Measurements from ENCODE around the gene EOMES. TPM values are rescaled to one million over a fixed set of nuclear protein-coding genes. Genes with fewer than 3 reads are reported as not detected.

EOMES gene
- total RNA-seq, 2 experiments from 2014 or later = 0.64 to 0.69 TPM

- intact Hi-C loops (cut with DNase I, micrococcal nuclease) = no loop called here
- peaks cover 0 to 4% of the 10 kb centered on the region in 2 experiments for H3K27me3 ChIP-seq (ENCODE audit: control insufficient read depth in 1 of 2, insufficient read depth in 2 of 2, low read length in 2 of 2)
- no peaks in the 10 kb centered on the region for H3K4me1 Mint-ChIP-seq (ENCODE audit: low read depth)
- H3K36me3 Mint-ChIP-seq (ENCODE audit: low read depth) = no peaks in the 10 kb centered on the region
- peaks cover 6% of the 10 kb centered on the region for H3K9me3 Mint-ChIP-seq
- H3K4me1 ChIP-seq (ENCODE audit: insufficient read depth, low read length) = no peaks in the 10 kb centered on the region
- no peak overlapping the region for H3K4me3 Mint-ChIP-seq
- H3K36me3 ChIP-seq (ENCODE audit: insufficient read depth, low read length) = no peaks in the 10 kb centered on the region
- no peak overlapping the region for H3K27ac ChIP-seq (ENCODE audit: low read depth in 1 of 2, low read length in 2 of 2)
- H3K27me3 Mint-ChIP-seq = peaks cover 4% of the 10 kb centered on the region
- no peak overlapping the region for H3K4me3 ChIP-seq (ENCODE audit: low read length)
- H3K27ac Mint-ChIP-seq = no peak overlapping the region
- ATAC-seq (ENCODE audit: poor library complexity) = no peak
- no peak for DNase-seq
- TF ChIP-seq CTCF (IDR thresholded peaks at IDR 0.05) = no peak
- CTCF ChIA-PET = no interaction called here
- POLR2A ChIA-PET = no interaction called here
- H3K9me3 ChIP-seq (ENCODE audit: control insufficient read depth in 1 of 2, insufficient read depth in 1 of 2, low read length in 2 of 2) = peaks cover 0 to 4% of the 10 kb centered on the region in 2 experiments
Measured at GRCh38 chr3:27696906-27697305, 25.2 kb downstream of the EOMES start.

DNA sequence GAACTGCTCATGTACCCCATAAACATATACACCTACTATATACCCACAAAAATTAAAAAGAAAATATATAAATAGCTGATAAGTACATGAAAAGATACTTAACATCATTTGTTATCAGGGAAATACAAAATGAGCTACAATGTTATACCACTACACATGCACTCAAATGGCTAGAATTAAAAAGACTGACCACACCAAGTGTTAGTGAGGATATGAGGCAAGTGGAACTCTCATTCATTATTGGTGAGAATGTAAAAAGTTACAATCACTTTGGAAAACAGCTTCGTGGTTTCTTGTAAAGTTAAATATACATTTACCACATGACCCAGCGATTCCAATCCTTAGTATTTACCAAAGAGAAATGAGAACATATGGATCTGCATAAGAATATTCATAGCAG, 26.5 kb downstream of the EOMES start:
- H3K27me3 Mint-ChIP-seq = peaks cover 4% of the 10 kb centered on the region

DNA sequence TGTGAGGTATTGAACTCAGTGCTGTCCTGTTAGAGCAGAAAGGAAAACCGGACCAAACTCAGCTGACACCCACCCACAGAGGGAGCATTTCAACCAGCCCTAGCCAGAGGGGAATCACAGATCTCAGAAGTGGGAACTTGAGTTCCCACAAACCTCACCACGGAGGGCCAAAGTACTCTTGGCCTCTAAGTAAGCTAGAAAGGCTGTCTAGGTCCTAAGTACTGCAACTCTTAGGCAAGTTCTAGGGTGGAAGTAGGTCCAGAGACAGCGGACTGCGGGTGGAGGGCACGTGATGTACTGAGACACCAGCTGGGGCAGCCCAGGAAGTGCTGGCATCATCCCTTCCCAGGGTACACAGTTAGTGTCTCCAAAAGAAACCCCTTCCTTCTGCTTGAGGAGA, 34.1 kb downstream of the EOMES start:
- intact Hi-C loops (cut with DNase I, micrococcal nuclease) = no loop called here
- Histone ChIP-seq H3K27ac (ENCODE audit: low read depth in 1 of 2, low read length in 2 of 2) (no peak overlapping the region), H3K36me3 (ENCODE audit: insufficient read depth, low read length) (no peaks in the 10 kb centered on the region), H3K4me3 (ENCODE audit: low read length) (no peak overlapping the region), H3K27me3 (ENCODE audit: control insufficient read depth in 1 of 2, insufficient read depth in 2 of 2, low read length in 2 of 2) (peaks cover 0 to 4% of the 10 kb centered on the region in 2 experiments), H3K9me3 (ENCODE audit: control insufficient read depth in 1 of 2, insufficient read depth in 1 of 2, low read length in 2 of 2) (peaks cover 0 to 6% of the 10 kb centered on the region in 2 experiments), H3K4me1 (ENCODE audit: insufficient read depth, low read length) (no peaks in the 10 kb centered on the region)
- ATAC-seq (ENCODE audit: poor library complexity) = no peak
- no peak overlapping the region for H3K27ac Mint-ChIP-seq
- ChIA-PET POLR2A (no interaction called here), CTCF (interaction anchor here (0.8 kb wide), 1 partner anchor 646 kb away, joined by 3 read pairs; no protein-coding TSS in a partner anchor)
- DNase-seq = no peak
- H3K4me1 Mint-ChIP-seq (ENCODE audit: low read depth) = no peaks in the 10 kb centered on the region
- peaks cover 5% of the 10 kb centered on the region for H3K36me3 Mint-ChIP-seq (ENCODE audit: low read depth)
- H3K4me3 Mint-ChIP-seq = no peak overlapping the region
- peaks cover 12% of the 10 kb centered on the region for H3K9me3 Mint-ChIP-seq
- peaks cover 8% of the 10 kb centered on the region for H3K27me3 Mint-ChIP-seq
- no peak for TF ChIP-seq CTCF (IDR thresholded peaks at IDR 0.05)

More for the DNA sequence above, 26.5 kb downstream of the EOMES start:
- ATAC-seq (ENCODE audit: poor library complexity) (no peak), DNase-seq (no peak)
- Histone ChIP-seq H3K36me3 (ENCODE audit: insufficient read depth, low read length) (no peaks in the 10 kb centered on the region), H3K27me3 (ENCODE audit: control insufficient read depth in 1 of 2, insufficient read depth in 2 of 2, low read length in 2 of 2) (peaks cover 0 to 4% of the 10 kb centered on the region in 2 experiments), H3K27ac (ENCODE audit: low read depth in 1 of 2, low read length in 2 of 2) (no peak overlapping the region), H3K4me3 (ENCODE audit: low read length) (no peak overlapping the region), H3K4me1 (ENCODE audit: insufficient read depth, low read length) (no peaks in the 10 kb centered on the region), H3K9me3 (ENCODE audit: control insufficient read depth in 1 of 2, insufficient read depth in 1 of 2, low read length in 2 of 2) (peaks cover 0 to 4% of the 10 kb centered on the region in 2 experiments)
- TF ChIP-seq CTCF (IDR thresholded peaks at IDR 0.05) = no peak
- POLR2A ChIA-PET = no interaction called here
- Mint-ChIP-seq H3K4me1 (ENCODE audit: low read depth) (no peaks in the 10 kb centered on the region), H3K36me3 (ENCODE audit: low read depth) (no peaks in the 10 kb centered on the region), H3K9me3 (peaks cover 10% of the 10 kb centered on the region), H3K4me3 (no peak overlapping the region), H3K27ac (no peak overlapping the region)
- CTCF ChIA-PET = no interaction called here
- intact Hi-C loops (cut with DNase I, micrococcal nuclease) = no loop called here

Data from CD4-positive, alpha-beta T cell (primary cell).